Stimulated activated CD4-positive, alpha-beta T cell treated with anti-CD3 and anti-CD28 coated beads, Interleukin-4, amount 100 ng/mL, for 24 hours (primary cell): Measurements from ENCODE around the gene ARF3.
"Not testable (repeated sequence)": the region's sequence is repeated elsewhere in the genome, so short reads cannot be mapped to it uniquely, and the experiment has no call there.

ENCODE experiments used
- DNase-seq: peaks from one replicate; pipeline ENCODE4 v3.0.0-alpha.2; 2020

The ARF3 gene

DNA sequence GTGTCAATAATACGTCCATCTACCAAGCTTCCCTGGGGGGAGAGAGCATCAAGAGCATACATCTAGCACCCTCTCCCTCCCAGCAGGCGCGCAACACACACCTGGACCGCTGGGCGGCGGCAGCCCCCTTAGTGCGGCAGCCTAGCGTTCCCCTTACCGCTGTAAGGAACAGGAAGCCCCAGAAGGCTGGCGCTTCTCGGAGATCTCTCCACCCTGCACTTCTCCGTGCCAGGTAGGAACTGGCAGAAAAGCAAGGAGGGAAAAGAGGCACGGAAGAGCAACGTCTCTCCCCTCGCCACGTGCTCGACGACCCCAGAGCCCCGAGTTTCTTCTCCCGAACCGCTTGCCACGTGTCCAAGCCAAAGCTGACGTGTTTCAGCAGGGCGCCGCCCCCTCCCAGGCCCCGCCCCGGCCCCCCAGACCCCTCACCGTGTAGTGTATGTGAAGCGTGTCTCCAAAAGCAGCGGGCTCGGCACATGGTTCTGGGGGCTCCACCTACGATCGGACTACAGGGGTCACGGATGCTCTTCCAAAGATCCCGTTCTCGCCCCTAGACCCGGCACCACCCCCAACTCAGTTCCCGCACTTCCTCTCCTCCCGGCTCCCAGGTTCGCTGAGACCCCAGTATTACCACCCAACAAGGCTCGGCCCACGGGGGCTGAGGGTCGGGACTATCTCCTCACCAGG lies 32.5 kb downstream of the ARF3 start:
- DNase-seq = peak; percentile 75

DNA sequence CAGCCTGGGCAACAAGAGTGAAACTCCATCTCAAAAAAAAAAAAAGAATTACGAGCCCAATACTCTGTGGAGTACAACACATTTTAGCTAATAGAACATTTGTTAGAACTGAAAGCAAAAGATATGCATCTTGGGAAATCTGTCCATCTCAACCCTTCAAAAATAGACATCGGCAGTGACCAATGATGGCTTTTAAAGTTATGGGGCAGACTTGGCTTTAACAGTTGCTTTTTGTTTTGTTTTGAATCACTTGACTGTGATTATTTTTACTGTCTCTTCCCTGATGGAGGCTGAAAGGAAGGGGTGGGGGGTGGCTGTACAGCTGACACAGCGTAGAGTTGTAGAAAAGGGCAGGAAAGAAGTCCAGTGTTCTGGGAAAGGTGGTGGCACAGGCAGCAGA lies 34.2 kb downstream of the ARF3 start:
- no peak for DNase-seq

GRCh38 chr12:48917857-48918537 lies 39.3 kb downstream of the ARF3 start:
- DNase-seq = peak; percentile 39

- no peak for DNase-seq
These were observed 47.1 kb downstream of the ARF3 start for GRCh38 chr12:48910196-48910595.

DNA sequence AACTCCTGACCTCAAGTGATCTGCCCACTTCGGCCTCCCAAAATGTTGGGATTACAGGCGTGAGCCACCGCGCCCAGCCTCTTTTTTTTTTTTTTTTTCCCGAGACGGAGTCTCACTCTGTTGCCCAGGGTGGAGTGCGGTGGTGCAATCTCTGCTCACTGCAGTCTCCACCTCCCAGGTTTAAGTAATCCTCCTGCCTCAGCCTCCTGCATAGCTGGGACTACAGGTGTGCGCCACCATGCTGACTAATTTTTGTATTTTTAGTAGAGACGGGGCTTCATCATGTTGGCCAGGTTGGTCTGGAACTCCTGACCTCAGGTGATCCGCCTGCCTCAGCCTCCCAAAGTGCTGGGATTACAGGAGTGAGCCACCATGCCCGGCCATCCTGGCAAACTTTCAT lies 47.6 kb downstream of the ARF3 start:
- not testable (repeated sequence) for DNase-seq

- no peak for DNase-seq
These were observed 50.0 kb downstream of the ARF3 start for GRCh38 chr12:48907245-48907644.

- peak; percentile 88 for DNase-seq
These were observed 53.3 kb downstream of the ARF3 start for GRCh38 chr12:48903982-48904411.

- DNase-seq = no peak
These were observed 53.8 kb downstream of the ARF3 start for GRCh38 chr12:48903363-48903981.

DNA sequence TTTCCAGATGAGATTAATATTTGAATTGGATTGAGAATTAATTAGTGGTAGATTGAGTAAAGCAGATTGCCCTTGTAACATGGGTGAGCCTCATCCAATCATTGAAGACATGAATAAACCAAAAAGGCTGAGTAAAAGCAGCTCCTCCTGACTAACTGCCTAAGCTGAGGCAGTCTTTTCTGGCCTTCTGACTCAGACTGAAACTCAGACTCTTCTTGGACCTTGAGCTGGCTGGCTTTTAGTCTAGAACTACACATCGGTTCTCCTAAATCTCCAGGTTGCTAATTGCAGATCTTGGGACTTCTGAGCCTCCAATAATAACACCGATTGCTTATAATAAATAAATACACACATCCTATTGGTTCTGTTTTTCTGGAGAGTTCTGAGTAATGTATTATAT lies 56.0 kb downstream of the ARF3 start:
- no peak for DNase-seq

DNA sequence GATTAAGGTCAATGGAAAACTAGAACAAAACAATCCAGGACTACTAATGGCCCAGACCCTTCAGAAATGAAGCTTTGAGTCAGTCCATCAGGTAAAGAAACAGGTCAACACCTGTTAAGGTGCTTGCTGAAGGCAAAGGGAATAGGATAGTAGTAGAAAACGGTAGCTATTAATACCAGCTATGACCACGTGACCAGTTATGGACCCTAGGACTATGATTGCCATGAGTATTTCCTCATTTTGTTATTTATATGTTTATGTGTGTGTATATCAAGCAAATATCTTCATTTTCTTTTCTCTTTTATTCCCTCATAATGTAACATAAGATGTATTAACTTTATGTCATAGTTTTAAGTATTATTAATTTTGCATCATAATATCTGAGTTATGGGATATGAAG lies 57.6 kb downstream of the ARF3 start:
- no peak for DNase-seq

DNA sequence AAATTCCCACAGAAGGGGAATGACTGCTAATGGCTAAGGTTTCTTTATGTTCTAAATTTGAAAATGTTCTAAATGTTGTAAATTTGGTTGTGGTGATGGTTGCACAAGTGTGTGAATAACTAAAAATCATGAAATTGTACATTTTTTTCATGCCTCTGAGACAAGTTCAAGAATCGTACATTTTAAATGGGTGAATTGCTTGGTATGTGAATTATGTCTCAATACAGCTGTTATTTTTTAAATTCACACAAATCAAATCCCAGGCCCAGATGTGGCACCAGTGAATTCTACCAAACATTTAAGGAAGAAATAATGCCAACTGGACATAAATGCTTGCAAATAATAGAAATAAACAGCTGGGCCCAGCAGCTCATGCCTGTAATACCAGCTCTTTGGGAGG lies 63.0 kb downstream of the ARF3 start:
- no peak for DNase-seq

GRCh38 chr12:48890657-48891418 lies 66.4 kb downstream of the ARF3 start:
- peak; percentile 75 for DNase-seq

DNA sequence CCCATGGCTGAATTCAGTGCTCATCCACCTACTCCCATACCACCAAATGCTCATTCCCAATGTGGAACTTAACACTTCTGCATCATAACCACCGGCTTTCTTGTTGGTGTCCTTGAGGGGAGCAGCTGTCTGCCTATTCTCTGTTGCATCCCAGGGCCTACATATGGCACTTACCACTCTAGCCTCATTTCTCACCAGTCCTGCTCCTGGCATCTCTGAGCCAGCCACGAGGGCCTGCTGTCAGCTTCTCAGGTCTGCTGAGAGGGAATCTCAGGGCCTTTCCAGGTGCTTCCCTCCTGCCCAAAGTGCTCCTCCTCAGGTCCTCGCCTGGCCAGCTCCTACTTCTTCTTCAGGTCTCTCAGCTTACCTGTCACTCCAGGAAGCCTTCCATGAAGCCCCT lies 67.6 kb downstream of the ARF3 start:
- DNase-seq = no peak
